Fibroblast of mammary gland (primary cell): ENCODE measurements around the gene NOTCH2.
"Not testable (repeated sequence)": the region's sequence is repeated elsewhere in the genome, so short reads cannot be mapped to it uniquely, and the experiment has no call there.

Experiments used
- DNase-seq: peaks from one replicate; pipeline ENCODE4 v3.0.0-alpha.2; 2010; ENCODE audit warnings: low read depth
- H3K4me3 ChIP-seq: 2 replicates; pipeline ENCODE4 v1.5.1; 2011; ENCODE audit warnings: low read depth, mild to moderate bottlenecking, low read length, moderate library complexity; ENCODE audit not compliant: control insufficient read depth
- TF ChIP-seq, protein P1 (sequence below): conservative IDR thresholded peaks from 2 replicates; pipeline ENCODE4 v1.5.1; 2011; ENCODE audit warnings: low read depth, low read length, inconsistent platforms; ENCODE audit not compliant: control insufficient read depth, insufficient read depth

The NOTCH2 gene

DNA sequence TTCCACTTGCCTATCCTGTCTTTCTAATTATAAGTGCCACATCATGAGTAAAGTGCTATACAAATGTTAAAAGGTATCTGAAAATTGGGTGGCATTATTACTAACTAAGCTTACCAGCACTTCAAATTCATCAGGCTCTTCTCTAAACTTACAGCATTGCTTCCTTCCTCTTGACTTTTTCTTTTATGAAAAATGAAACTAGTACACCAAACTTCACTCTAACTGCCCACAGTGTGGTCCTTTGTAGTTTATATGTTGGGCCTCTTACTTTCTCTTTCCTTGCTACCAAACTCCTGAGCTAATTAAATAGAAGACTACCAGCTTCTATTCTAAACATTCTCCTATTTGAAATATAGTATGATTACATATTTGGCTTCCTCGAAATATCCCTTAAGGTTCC is 81.8 kb downstream of the NOTCH2 start:
- no peak for DNase-seq
- TF ChIP-seq, protein P1, sequence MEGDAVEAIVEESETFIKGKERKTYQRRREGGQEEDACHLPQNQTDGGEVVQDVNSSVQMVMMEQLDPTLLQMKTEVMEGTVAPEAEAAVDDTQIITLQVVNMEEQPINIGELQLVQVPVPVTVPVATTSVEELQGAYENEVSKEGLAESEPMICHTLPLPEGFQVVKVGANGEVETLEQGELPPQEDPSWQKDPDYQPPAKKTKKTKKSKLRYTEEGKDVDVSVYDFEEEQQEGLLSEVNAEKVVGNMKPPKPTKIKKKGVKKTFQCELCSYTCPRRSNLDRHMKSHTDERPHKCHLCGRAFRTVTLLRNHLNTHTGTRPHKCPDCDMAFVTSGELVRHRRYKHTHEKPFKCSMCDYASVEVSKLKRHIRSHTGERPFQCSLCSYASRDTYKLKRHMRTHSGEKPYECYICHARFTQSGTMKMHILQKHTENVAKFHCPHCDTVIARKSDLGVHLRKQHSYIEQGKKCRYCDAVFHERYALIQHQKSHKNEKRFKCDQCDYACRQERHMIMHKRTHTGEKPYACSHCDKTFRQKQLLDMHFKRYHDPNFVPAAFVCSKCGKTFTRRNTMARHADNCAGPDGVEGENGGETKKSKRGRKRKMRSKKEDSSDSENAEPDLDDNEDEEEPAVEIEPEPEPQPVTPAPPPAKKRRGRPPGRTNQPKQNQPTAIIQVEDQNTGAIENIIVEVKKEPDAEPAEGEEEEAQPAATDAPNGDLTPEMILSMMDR, result no peak
- no peak overlapping the region for H3K4me3 ChIP-seq

DNA sequence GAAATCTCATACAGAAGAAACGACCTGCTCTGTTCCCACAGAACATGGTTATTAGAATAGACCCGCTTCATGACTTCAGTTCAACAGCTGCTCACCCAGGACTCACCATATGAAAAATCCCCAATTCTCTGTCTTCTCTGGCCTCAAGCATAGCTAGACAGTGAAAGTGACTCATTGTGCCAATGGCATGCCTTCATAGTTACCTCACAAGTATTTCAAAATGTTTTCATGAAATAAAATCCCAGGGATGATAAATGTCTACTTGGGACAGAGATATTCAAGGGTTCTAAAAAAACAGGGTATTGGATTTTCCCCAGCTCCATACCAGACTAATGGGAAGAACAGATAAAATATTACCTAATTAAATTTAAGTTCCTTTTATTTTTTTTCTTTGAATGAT is 82.3 kb downstream of the NOTCH2 start:
- peak; percentile 95 for DNase-seq
- TF ChIP-seq, protein P1, result no peak
- H3K4me3 ChIP-seq, result no peak overlapping the region

DNA sequence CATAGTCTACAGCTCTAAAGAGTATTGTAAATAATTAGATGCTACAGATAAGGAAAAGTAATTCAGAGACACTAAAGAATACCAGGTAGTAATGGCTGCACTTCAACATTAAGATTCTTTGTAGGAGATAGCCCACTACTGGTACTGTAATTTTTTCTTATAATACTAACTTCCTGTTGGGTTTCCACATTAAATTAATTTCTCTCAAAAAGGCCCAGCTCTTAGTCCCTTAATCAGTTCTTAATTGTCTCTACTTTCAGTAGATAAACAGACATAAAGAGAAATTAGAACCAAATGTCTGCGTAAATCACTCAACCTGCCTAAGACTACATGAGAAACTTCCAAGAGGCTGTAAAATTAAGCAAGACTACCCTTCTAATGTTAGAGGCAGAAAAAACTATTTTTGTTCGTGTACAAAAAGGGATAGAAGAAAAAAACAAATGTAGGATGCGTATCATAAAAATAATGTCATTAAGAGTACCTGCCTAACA is 83.4 kb downstream of the NOTCH2 start:
- DNase-seq, result no peak
- TF ChIP-seq, protein P1, result no peak
- no peak overlapping the region for H3K4me3 ChIP-seq

DNA sequence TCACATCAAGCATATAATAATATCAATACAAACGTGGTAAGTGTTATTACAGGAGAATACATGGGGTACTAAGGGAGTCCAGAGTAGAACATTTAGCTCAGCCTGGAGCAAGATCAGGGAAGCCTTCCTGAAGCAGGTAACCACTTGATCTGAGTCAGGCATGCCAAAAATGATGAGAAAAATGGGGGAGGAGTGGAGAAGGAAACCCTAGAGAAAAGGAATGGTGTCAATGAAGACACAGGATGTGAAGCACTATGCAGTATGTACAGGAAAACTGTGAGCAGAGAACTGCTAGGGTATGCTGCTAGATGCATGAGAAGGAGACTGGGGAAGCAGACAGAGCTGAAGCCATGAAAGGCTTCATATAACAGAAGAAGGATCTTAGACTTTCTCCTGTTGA is 84.7 kb downstream of the NOTCH2 start:
- DNase-seq, result no peak
- TF ChIP-seq, protein P1, result no peak
- H3K4me3 ChIP-seq, result no peak overlapping the region

DNA sequence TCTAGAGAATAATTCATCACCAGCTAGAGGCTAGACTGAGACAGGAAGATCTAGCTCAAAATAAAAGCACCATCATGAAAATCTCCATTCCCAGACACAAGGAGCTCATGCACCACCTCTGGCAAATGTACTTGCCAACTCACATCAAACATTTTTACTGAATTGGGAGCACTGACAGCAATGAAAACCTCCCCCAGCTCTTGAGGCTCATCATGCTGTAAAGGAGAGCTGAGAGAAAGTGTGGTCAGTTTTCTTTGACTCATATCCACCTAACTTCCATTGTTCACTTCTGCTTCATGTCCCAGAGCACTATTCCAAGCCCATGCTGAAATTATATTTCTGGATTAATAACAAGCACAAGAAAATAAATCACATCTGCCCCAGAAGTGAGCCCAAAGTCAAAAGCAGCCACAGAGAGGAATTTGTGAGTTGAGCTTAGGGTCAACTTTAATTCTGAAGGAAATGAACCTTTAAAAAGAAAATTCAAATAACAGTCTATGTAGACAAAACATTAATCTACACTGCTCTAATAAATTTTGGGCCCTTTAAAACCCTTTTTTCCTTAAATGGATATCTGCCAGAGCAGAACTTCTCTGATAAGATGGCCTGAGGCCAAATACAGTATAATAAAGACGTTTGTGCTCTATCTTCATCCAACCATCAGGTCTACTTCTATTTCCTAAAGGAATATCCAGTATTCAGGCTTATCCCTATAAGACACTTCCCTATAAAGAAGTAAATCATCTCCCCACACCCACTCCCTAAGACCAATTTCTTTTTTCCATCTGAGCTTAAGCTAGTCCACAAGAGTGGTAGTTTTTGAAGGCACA is 87.3 kb downstream of the NOTCH2 start:
- H3K4me3 ChIP-seq, result no peak overlapping the region
- peak; percentile 82 for DNase-seq
- TF ChIP-seq, protein P1, result no peak

DNA sequence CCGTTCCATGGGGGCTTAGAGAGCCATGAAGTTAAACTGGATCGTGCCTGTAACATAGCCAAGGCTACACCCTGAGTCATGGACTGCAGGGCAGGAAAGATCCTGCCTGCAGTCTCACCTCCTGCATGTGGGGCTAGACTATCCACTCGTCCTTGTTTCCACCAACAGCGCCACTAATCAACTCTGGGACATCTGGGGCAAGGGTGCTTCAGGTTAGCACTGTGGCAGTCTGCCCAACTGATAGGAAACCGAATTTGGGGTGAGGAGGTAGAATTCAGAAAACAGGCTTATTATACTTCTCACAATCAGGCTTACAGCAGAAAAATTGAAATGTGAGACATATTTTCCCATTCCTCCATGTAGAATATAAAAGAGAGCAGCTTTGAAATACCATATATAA is 88.0 kb downstream of the NOTCH2 start:
- DNase-seq, result no peak
- TF ChIP-seq, protein P1, result no peak
- H3K4me3 ChIP-seq, result no peak overlapping the region

DNA sequence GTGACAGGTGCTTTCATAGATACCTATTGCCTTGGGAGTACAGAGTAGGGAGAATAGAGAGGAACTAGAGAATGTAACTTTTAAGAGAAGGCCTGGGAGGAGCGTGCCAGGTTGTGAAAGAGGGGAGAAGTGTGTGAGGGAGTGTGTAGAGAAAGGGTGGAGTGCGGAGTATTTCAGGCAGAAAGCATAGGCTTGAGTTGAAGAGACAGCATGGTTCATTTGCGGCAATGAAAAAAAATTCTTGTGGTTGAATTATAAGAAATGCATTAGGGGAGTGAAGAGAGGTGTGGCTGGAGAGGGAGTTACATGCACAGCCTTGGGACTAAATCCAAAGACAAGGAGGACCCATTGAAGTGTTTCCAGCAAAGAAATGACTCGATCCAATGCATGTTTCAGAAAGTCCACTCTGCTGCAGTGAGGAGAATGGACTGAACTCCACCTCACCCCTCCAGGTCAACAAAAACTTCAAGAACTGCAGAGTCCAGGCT is 91.4 kb downstream of the NOTCH2 start:
- H3K4me3 ChIP-seq, result no peak overlapping the region
- TF ChIP-seq, protein P1, result no peak
- DNase-seq, result no peak

DNA sequence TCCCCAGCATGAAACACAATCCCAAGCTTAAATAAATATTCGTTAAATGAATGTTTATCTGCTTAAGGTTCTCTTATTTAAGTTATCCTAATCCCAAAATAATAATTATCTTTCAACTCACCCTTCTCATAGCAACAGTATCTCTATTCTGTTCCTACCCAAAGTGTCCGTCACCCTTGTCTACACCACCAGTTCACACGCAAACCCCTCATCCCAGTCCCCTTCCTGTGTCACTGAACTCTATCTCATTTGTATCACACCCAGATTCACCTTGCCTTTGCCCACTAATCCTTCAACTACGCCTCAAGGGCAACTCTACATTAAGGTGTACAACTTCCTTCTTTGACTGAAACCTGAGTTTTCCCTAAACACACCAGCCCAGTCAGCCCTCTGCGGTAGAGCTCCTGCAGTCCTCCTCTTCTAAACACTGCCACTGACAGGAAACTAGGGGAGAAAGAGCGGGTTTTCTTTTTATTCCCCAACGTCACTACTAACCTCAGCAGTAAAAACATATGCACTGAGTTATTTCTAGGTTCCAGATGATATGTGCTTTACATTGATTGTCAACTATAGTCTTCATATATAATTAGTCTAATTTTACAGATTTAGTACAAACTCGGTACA is 92.2 kb downstream of the NOTCH2 start:
- H3K4me3 ChIP-seq, DNase-seq: not testable (repeated sequence)

DNA sequence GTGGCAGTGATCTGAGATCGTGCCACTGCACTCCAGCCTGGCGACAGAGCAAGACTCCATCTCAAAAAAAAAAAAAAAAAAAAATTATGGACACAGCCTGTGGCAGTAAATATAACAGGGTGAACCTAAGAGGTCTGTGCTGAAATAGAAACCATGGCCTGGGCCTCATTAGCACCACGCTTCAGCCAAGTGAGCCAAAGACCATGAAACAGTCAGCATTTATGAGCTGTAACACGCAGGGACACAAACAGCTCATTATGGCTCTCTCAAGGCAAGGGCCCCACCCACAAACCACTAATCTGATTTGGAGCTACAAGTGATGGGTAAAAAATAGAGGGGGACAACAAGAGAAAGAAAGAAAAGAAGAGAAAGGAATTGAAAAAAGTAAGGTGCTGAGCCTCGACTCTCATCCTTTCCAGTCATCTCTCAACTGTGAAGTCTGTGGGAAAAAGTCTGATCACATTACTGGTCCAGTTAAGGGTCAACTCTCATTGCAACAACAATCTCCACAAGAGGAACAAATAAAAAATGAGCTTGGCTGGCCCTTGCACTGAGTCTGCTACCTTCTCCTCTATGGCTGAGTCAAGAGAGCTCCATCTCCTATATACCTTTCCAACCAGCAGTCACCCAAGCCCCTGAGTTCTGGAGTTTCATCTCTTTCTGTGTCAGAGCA is 93.7 kb downstream of the NOTCH2 start:
- peak; percentile 49 for DNase-seq
- not testable (repeated sequence) for H3K4me3 ChIP-seq
